Measurements from ENCODE around the gene DUOX2.
"Not testable (repeated sequence)": the region's sequence is repeated elsewhere in the genome, so short reads cannot be mapped to it uniquely, and the experiment has no call there.

Gene DUOX2

DNA sequence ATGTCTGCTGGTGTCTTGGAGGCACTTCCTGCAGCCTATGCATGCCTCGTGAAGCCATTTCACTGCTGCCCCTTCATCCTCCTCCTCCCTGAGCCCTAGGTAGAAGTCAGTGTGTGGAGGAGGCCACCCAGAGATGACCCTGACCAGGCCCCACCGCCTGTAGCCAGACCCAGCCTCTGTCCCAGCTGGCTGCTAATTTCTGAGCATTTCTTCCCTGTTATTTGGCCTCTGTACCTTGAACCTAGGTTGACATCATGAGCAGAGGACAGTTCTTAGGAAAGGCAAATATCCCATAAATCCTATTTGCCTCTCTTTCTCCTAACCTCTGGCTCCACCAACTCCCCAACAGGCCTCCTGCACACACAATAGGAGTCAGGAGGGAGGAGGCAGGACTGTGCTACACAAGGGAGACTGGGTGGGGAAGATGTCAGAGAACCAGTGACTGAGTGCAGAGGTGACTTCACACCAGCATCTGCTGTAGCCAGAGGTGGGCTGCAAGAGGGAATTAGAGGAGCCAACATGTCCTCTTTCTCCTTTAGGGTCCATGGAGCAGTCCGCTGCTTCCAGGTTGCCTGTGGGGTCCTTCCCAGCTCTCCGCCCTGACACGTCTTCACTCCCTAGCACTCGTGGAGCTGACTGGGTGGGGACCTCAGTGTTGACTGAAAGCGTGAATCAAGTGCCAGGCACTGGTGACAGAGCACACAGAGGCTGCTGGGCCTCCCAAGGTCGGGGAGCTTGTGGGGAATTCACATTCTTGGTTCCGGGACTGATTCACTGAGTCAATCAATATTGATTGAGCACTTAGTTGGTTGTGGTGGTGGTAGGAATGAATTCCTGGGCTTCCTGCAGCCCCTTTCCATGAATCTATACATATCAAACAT, 38.3 kb downstream of the DUOX2 start:
- not testable (repeated sequence) for H3K36me3 ChIP-seq (ENCODE audit: control insufficient read depth, insufficient read depth, low read length); H3K27me3 ChIP-seq (ENCODE audit: control insufficient read depth, insufficient read depth, low read length); H3K4me3 ChIP-seq (ENCODE audit: low read depth, low read length); H3K4me1 ChIP-seq (ENCODE audit: control insufficient read depth, insufficient read depth, low read length); H3K9me3 ChIP-seq (ENCODE audit: control insufficient read depth, insufficient read depth, low read length); H3K9ac ChIP-seq (ENCODE audit: low read depth, low read length)

DNA sequence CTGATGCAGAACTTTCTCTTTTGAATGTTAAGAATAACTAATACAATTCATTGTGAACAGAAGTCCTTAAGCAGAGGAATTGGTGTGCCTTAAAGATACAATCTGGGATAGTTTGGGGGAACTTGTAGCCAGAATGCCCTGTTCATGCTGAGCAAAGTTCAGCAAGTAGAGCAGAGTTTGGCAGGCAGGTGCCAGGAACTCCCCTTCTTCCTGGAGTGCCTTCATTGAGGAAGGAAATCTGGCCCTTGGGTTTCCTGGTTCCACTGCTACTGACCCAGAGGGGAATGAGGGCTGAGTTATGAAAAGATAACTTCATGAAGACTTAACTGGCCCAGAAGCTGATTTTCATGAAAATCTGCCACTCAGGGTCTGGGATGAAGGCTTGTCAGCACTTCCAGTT, 40.4 kb downstream of the DUOX2 start:
- not testable (repeated sequence) for H3K36me3 ChIP-seq (ENCODE audit: control insufficient read depth, insufficient read depth, low read length); H3K9ac ChIP-seq (ENCODE audit: low read depth, low read length); H3K27me3 ChIP-seq (ENCODE audit: control insufficient read depth, insufficient read depth, low read length); H3K4me3 ChIP-seq (ENCODE audit: low read depth, low read length); H3K9me3 ChIP-seq (ENCODE audit: control insufficient read depth, insufficient read depth, low read length); H3K4me1 ChIP-seq (ENCODE audit: control insufficient read depth, insufficient read depth, low read length)

DNA sequence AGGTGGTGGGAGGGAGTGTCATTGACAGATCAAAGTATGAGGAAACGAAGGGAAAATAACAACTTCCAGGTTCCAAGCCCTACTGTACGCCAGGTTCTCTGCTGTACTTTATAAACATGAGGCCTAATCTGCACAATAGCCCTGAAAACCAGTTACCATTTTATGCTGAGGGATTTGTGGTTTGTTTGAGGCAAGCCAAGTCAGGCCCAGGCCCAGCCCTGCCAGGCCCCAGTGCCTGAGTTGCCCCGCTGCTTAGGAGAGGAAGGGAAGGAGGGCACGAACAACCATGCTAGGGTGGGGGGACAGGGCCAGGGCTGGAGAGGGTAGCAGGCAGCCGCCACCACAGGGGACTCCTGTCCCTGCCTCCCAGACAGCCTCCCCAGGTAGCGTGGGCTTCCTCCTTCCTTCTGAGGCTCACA, 44.0 kb downstream of the DUOX2 start:
- H3K9ac ChIP-seq (ENCODE audit: low read depth, low read length); H3K27me3 ChIP-seq (ENCODE audit: control insufficient read depth, insufficient read depth, low read length); H3K4me3 ChIP-seq (ENCODE audit: low read depth, low read length); H3K4me1 ChIP-seq (ENCODE audit: control insufficient read depth, insufficient read depth, low read length); H3K36me3 ChIP-seq (ENCODE audit: control insufficient read depth, insufficient read depth, low read length); H3K9me3 ChIP-seq (ENCODE audit: control insufficient read depth, insufficient read depth, low read length): not testable (repeated sequence)

DNA sequence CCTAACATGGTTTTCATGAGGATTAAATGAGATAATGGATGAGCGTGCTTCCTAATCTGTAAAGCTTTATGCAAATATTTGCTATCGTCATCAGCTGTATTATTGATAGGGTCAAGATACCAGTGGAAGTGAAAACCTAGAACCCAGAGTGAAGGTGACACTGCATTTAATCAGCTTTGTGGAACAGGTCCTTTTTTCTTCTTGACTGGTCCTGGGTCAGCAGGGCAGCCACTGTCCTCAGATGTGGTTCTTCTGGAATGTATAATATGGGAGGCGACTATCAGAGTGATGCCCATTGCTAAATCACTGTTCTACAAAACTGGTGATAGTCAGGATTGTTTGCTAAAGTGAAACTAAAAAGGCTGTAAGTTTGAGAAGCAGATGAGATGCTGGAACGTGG, 49.6 kb downstream of the DUOX2 start:
- Histone ChIP-seq H3K27me3 (ENCODE audit: control insufficient read depth, insufficient read depth, low read length) (no peaks in the 10 kb centered on the region), H3K4me1 (ENCODE audit: control insufficient read depth, insufficient read depth, low read length) (no peaks in the 10 kb centered on the region), H3K9me3 (ENCODE audit: control insufficient read depth, insufficient read depth, low read length) (no peaks in the 10 kb centered on the region), H3K4me3 (ENCODE audit: low read depth, low read length) (no peak overlapping the region), H3K9ac (ENCODE audit: low read depth, low read length) (no peak overlapping the region), H3K36me3 (ENCODE audit: control insufficient read depth, insufficient read depth, low read length) (no peaks in the 10 kb centered on the region)

DNA sequence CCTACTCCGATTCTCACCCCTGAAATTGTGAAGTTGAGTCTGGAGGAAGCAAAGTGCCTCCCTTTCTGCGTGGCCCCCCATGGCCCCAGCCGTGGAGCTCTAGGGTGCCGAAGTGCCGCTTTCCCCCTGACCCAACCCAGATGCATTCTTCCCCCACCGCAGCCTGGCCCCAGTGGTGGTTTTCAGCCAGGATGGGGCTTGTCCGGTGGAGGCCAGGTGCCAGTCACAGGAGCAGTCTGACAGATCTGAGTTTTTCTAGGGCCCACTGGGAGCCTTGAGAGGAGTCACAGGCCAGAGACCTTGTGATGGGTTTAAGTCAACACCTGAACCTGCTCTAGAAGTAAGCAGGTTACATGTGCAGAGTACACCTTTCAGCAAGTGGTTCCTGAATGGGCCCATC, 51.7 kb downstream of the DUOX2 start:
- not testable (repeated sequence) for H3K27me3 ChIP-seq (ENCODE audit: control insufficient read depth, insufficient read depth, low read length); H3K9me3 ChIP-seq (ENCODE audit: control insufficient read depth, insufficient read depth, low read length); H3K4me1 ChIP-seq (ENCODE audit: control insufficient read depth, insufficient read depth, low read length); H3K9ac ChIP-seq (ENCODE audit: low read depth, low read length); H3K36me3 ChIP-seq (ENCODE audit: control insufficient read depth, insufficient read depth, low read length); H3K4me3 ChIP-seq (ENCODE audit: low read depth, low read length)

DNA sequence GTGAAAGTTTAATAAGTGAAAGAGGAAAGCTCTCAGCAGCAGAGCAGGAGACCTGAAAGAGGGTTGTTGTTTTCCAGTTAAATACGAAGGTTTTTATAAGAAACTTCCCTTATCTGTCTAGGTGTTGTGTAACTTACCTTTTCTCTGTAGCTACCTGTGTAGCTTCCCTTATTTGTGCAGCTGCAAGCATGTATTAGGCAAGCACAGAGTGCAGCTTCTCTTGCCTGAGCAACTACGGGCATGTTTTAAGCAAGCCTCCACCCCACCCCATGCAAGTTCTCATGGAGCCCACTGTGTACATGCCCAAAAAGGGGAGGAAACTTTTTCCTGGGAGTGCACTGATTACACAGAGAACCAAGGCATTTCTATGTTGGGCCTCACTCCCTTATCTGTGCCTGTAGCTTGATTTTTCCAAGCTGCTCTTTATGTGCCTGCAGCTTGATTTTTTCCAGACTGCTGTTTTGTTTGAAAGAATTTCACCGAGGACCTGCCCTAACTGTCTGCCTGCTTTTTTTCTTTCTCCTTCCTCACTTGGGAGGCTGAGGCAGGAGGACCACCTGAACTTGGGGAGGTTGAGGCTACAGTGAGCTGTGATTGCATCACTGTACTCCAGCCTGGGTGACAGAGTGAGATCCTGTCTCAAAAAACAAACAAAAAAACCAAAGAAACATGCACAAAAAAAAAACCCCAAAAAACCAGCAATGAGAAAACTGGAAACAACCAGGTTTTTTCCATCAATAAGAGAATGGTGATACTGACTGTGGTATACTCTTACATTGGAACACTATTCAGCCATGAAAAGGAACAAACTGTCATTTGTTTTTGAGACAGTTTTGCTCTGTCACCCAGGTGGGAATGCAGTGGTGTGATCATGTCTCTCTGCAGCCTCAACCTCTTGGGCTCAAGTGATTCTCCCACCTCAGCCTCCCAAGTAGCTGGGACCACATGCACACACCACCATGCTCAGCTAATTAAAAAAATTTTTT, 55.0 kb downstream of the DUOX2 start:
- not testable (repeated sequence) for H3K36me3 ChIP-seq (ENCODE audit: control insufficient read depth, insufficient read depth, low read length); H3K9ac ChIP-seq (ENCODE audit: low read depth, low read length); H3K27me3 ChIP-seq (ENCODE audit: control insufficient read depth, insufficient read depth, low read length); H3K4me3 ChIP-seq (ENCODE audit: low read depth, low read length); H3K4me1 ChIP-seq (ENCODE audit: control insufficient read depth, insufficient read depth, low read length); H3K9me3 ChIP-seq (ENCODE audit: control insufficient read depth, insufficient read depth, low read length)

DNA sequence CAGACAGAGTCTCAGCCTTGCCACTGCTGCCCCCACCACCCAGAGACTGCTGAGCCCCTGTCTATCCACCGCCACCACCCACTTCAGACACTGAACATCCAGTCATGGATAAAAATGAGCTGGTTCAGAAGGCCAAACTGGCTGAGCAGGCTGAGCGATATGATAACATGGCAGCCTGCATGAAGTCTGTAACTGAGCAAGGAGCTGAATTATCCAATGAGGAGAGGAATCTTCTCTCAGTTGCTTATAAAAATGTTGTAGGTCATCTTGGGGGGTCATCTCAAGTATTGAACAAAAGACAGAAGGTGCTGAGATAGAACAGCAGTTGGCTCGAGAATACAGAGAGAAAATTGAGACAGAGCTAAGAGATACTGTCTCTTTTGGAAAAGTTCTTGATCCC, 61.3 kb downstream of the DUOX2 start:
- not testable (repeated sequence) for H3K9ac ChIP-seq (ENCODE audit: low read depth, low read length); H3K36me3 ChIP-seq (ENCODE audit: control insufficient read depth, insufficient read depth, low read length); H3K9me3 ChIP-seq (ENCODE audit: control insufficient read depth, insufficient read depth, low read length); H3K4me3 ChIP-seq (ENCODE audit: low read depth, low read length); H3K4me1 ChIP-seq (ENCODE audit: control insufficient read depth, insufficient read depth, low read length); H3K27me3 ChIP-seq (ENCODE audit: control insufficient read depth, insufficient read depth, low read length)

DNA sequence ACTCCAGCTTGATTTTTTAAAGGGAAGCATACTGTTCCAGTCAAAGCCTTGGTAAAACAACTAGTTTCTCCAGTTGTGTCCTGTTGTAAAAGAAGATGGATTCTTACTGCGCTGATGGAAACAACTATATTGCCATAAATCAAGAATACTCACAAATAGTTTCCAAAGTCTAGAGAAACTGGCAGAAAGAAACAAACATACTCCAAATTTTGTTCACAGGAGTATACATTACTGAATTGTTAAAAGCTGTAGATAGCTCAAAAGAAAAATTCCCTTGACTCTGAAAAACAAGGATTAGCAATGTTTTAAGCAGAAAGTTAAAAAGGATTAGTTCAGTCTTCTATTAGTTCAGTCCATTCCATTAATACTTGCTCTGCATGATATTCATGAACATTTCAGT, 63.4 kb downstream of the DUOX2 start:
- Histone ChIP-seq H3K27me3 (ENCODE audit: control insufficient read depth, insufficient read depth, low read length) (no peaks in the 10 kb centered on the region), H3K36me3 (ENCODE audit: control insufficient read depth, insufficient read depth, low read length) (peaks cover 6% of the 10 kb centered on the region), H3K4me3 (ENCODE audit: low read depth, low read length) (no peak overlapping the region), H3K9ac (ENCODE audit: low read depth, low read length) (no peak overlapping the region), H3K9me3 (ENCODE audit: control insufficient read depth, insufficient read depth, low read length) (no peaks in the 10 kb centered on the region), H3K4me1 (ENCODE audit: control insufficient read depth, insufficient read depth, low read length) (no peaks in the 10 kb centered on the region)

DNA sequence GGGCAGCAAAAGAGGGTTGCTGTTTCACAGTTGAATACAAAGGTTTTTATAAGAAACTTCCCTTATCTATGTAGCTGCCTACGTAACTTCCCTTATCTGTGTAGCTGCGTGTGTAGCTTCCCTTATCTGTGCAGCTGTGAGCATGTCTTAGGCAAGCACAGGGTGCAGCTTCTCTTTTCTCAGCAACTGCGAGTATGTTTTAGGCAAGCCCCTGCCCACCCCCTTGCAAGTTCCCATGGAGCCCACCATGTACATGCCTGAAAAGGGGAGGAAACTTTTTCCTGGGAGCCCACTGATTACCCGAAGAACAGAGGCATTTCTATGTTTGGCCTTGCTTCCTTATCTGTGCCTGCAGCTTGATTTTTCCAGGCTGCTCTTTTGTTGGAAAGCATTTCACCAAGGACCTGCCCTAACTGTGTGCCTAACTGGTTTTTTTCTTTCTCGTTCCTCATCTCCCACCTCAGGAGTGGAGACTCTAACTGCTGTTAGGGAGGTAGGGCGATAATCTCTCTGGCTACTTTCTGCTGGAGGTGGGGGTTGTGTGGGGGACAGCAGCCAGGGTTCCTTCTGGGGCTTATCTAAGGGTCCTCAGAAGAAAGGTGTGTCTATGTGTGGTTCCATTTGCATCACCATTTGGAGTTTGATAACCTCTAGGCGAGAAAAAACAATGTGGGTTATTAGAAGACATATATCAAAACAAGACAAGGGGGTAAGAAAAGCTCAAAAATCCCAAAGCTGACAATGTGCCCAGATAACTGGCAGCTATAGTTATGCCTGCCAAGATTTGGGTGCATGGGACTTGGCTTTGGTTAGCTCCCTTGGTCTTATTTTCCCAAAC, 65.0 kb downstream of the DUOX2 start:
- Histone ChIP-seq H3K4me1 (ENCODE audit: control insufficient read depth, insufficient read depth, low read length) (no peaks in the 10 kb centered on the region), H3K9ac (ENCODE audit: low read depth, low read length) (no peak overlapping the region), H3K27me3 (ENCODE audit: control insufficient read depth, insufficient read depth, low read length) (no peaks in the 10 kb centered on the region), H3K4me3 (ENCODE audit: low read depth, low read length) (no peak overlapping the region), H3K9me3 (ENCODE audit: control insufficient read depth, insufficient read depth, low read length) (no peaks in the 10 kb centered on the region), H3K36me3 (ENCODE audit: control insufficient read depth, insufficient read depth, low read length) (peaks cover 6% of the 10 kb centered on the region)

DNA sequence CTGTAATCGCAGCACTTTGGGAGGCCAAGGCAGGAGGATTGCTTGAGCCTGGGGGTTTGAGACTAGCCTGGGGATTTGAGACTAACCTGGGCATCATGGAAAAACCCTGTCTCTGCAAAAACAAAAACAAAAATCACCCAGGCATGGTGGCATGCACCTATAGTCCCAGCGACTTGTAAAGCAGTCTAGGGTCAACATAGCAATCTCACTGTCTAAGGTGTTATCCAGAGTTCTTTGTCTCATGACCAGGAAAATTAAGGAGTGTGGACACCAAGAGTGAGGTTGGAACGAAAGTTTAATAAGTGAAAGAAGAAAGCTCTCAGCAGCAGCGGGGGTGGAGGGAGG, 65.6 kb downstream of the DUOX2 start:
- not testable (repeated sequence) for H3K9me3 ChIP-seq (ENCODE audit: control insufficient read depth, insufficient read depth, low read length); H3K27me3 ChIP-seq (ENCODE audit: control insufficient read depth, insufficient read depth, low read length); H3K4me1 ChIP-seq (ENCODE audit: control insufficient read depth, insufficient read depth, low read length); H3K4me3 ChIP-seq (ENCODE audit: low read depth, low read length); H3K9ac ChIP-seq (ENCODE audit: low read depth, low read length); H3K36me3 ChIP-seq (ENCODE audit: control insufficient read depth, insufficient read depth, low read length)

DNA sequence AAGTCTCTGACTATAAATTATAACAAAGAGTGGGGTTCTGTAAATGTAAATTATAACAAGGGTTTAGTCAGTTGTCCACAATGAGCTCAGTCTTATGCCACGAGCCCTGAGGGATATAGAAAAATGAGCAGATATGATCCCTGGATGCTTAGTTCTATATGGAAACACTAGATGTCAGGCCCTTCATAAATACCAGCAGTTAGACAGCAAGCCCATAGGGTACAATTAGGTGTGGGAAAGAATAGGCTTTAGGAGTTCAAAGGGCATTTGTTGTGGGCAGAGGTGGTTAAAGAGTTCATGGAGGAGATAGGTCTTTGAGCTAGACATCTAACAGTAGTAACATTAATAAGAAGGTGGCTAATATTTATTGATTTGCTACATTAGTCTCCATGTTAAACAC, 69.7 kb downstream of the DUOX2 start:
- H3K4me3 ChIP-seq (ENCODE audit: low read depth, low read length); H3K4me1 ChIP-seq (ENCODE audit: control insufficient read depth, insufficient read depth, low read length); H3K9me3 ChIP-seq (ENCODE audit: control insufficient read depth, insufficient read depth, low read length); H3K9ac ChIP-seq (ENCODE audit: low read depth, low read length); H3K27me3 ChIP-seq (ENCODE audit: control insufficient read depth, insufficient read depth, low read length); H3K36me3 ChIP-seq (ENCODE audit: control insufficient read depth, insufficient read depth, low read length): not testable (repeated sequence)

All from iPS-15b (cell line).